ENCODE results near the gene HYI.
"Not testable (repeated sequence)": the region's sequence is repeated elsewhere in the genome, so short reads cannot be mapped to it uniquely, and the experiment has no call there.

The HYI gene

GRCh38 chr1:43464681-43465504 lies 11.2 kb upstream of the HYI start:
- no peak for DNase-seq

- DNase-seq: no peak
Measured at GRCh38 chr1:43463479-43463878, 9.7 kb upstream of the HYI start.

- DNase-seq: no peak
Measured at GRCh38 chr1:43460988-43461693, 7.4 kb upstream of the HYI start.

DNA sequence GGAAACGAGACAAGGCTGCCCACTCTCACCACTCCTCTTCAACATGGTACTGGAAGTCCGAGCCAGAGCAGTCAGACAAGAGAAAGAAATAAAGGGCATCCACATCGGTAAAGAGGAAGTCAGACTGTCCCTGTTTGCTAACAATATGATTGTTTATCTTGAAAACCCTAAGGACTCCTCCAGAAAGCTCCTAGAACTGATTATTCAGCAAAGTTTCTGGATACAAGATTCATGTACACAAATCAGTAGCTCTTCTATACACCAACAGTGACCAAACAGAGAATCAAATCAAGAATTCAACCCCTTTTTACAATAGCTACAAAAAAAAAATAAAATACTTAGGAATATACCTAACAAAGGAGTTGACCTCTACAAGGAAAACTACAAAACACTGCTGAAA lies 4.6 kb upstream of the HYI start:
- DNase-seq: not testable (repeated sequence)

GRCh38 chr1:43455213-43455889 lies 1.6 kb upstream of the HYI start:
- DNase-seq: no peak

DNA sequence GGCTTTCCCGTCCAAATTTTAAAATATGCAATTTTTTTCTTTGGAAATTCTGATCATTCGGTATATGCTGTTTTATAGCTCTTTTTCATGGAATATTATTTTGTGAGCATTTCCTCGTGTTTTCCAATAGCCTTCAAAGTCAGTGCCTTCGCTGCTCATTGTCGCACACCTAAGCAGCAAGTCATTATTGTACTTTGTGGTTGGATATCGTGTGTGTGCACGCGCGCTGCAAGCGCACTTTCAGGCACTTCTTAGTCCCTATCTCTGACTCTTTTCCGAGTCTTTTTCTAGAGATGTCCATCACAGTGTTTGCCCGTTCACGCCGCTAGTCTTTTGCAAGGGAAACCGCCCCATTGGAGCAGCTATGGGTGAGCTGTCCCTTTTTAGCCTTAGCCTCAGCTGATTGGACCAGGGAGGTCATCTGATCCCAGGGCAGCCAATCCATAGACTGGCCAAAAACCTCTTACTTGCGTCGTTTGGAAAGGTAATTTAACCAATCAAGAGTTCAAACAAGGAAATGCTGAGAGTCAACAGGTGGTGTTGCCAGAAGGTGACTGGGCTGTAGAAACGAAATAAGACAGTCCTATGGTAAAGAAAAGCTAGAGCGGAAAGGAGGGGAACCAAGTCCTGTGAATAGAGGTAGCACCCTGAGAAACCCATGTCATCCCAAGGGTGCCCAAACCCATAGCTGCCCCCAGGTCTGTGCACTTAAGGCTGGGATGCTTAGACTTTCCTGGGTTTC lies 710 bp upstream of the HYI start:
- DNase-seq: peak; percentile 98

- DNase-seq: peak; percentile 39
Measured at GRCh38 chr1:43452789-43453441, 816 bp downstream of the HYI start.

- no peak for DNase-seq
Measured at GRCh38 chr1:43451701-43452532, 1.8 kb downstream of the HYI start.

DNA sequence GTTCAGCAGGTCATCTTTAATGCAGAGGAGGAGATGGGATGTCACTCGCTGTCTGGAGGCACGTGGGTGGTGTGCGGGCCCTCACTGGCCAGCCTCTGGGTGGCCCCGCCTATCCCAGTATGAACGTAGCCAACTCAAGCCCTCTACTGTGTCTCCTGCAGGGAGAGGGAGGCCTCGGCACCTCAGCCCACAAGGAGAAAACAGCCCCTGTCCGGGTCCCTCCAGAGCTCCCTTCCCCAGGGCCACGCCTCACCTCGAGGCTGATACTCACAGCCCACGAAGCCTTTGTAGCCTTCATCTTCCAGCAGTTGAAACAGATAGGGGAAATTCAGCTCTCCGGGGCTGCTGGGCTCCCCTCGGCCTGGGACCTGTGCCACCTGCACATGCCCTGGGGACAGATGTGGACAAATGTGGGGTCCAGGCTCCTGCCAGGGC lies 2.6 kb downstream of the HYI start:
- DNase-seq: no peak

GRCh38 chr1:43450251-43450941 lies 3.3 kb downstream of the HYI start:
- DNase-seq: no peak

DNA sequence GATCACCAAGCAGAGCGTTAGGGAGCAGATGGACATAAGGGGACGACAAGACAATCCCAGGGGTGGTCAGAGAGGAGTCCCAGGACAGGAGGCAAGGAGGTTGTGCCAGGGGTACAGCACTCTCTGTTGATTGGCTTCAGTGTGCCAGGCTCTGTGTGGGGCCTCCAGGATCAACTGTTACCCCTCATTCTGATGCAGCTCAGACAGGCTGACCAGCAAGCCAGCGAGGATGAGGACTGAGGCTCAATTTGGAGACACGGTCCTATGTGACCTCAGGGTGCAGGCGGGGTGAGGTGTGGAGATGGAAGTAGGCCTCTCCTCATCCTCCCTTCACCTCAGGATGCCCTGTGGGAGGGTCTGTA lies 4.0 kb downstream of the HYI start:
- no peak for DNase-seq

DNA sequence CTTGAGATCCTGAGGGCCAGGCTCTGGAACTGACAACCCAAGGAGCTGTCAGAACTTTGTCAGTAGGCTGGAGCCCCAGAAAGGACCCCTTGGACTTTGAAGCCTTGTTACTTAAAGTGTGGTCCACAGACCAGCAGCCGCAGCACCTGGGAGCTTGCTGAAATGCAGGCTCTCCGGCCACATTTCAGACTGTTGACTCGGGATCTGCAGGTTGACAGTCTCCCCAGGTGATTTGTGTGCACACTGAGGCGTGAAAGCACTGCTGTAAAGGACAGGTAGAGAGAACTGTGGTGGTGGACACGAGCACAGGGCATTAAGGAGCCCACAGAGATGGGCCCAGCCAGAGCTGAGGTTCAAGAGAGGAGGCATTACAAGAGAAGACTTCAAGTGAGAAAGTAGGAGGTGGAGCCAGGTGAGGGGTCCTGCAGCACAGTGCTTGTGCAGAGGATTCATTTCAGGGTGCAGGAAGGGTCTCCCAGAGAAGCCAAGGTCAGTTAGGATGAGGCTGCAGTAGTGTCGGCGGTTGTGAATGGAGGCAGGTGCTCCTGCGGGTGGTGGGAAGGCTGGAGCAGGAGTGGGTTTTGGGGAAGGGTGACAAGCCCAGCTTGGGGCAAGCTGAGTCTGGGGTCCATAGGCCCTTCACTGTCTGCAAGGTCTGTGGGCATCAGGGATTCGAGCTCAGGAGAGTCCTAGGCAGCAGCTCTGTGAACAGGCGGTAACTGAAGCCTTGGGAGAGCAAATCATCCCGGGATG lies 4.6 kb downstream of the HYI start:
- DNase-seq: no peak

GRCh38 chr1:43447891-43448708 lies 5.6 kb downstream of the HYI start:
- DNase-seq: no peak

GRCh38 chr1:43446881-43447835 lies 6.6 kb downstream of the HYI start:
- no peak for DNase-seq

DNA sequence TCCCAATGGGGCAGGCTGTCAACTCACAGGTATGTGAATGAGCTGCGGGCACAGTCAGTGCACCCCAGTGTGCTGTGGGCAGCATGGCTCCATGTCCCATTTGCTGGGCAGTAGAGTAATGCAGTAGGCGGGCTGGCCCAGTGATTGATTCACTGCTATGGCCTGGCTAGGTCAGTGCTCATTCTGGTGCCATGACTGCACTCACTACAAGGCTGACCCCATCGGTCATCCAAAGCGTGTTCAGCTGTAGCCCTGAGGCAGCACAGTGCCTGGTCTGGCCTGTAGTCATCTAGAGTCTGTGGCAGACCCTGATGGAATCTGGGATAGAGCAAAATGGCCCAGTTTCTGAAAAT lies 7.4 kb downstream of the HYI start:
- no peak for DNase-seq

DNA sequence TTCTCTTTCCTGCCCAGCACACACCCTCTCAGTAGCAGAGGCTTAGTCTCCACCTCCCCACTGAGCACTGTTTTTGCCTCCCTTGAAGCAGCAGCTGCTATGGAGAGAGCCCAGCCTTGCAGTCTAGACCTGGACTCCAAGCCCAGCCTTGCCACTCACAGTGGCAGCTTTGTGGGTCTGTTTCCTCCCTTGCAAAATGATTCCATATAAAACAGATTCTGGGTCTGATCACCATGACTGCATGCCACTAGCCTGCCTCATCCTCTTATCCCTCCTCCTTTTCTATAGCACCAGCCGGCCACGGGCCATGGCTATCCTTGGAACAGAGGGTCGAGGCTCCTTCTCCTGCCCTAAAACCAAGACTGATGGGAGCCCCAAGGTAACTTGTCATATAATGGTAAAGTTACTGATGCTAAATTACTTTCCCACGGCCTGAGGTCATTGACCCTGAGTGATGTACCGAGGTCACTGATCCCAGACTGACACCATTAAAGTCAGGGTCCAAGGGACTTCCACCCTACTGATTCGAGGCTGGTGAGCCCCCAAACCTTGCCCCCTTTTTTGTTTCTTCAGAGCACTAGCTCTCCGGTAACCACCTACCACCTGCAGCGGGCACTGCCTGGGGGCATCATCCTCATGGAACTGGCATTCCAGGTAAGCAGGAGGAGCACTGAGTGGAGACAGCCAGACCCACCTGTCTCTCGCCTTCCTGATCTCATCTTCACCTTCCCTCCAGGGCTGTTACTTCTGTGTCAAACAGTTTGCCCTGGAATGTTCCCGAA lies 7.9 kb downstream of the HYI start:
- no peak for DNase-seq

GRCh38 chr1:43444836-43445235 lies 8.9 kb downstream of the HYI start:
- DNase-seq: no peak

All from NCI-H1105 treated with DMSO at 0.1 percent for 48 hours (cell line).